Measurements from ENCODE around the gene ZNF516.

ZNF516 gene

DNA sequence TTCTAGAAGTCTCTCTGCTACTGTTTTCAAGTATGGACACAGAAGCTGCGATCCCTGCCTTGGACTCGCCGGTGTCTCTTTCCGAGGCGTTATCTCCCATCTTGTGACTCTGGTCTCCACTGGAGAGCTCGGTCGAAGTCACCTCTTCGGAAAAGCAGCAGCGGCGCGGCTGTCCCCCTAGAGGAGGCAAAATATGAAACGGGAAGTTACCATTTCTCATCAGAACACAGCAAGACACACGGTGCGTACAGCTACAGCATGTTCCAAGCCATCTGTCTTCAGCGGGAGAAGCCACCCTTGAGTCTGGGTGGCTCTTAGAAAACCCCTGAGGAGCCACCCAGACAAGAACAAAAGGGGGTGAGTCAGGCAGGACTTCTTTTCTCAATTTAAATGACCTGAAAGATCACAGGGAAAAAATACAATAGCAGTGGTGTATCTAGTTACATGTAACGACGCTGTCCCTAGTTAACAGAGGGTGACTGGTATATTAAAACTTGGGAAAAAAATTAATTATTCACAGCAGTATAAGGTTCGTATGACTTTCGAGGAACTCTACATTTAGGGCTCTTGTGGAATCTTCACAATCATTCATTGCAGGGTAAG is 114.8 kb downstream of the ZNF516 start:
- DNase-seq (ENCODE audit: extremely low read depth, low read depth) = no peak
- TF ChIP-seq, protein P1, sequence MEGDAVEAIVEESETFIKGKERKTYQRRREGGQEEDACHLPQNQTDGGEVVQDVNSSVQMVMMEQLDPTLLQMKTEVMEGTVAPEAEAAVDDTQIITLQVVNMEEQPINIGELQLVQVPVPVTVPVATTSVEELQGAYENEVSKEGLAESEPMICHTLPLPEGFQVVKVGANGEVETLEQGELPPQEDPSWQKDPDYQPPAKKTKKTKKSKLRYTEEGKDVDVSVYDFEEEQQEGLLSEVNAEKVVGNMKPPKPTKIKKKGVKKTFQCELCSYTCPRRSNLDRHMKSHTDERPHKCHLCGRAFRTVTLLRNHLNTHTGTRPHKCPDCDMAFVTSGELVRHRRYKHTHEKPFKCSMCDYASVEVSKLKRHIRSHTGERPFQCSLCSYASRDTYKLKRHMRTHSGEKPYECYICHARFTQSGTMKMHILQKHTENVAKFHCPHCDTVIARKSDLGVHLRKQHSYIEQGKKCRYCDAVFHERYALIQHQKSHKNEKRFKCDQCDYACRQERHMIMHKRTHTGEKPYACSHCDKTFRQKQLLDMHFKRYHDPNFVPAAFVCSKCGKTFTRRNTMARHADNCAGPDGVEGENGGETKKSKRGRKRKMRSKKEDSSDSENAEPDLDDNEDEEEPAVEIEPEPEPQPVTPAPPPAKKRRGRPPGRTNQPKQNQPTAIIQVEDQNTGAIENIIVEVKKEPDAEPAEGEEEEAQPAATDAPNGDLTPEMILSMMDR (IDR thresholded peaks at IDR 0.05; ENCODE audit: low read depth, low read length) = no peak

DNA sequence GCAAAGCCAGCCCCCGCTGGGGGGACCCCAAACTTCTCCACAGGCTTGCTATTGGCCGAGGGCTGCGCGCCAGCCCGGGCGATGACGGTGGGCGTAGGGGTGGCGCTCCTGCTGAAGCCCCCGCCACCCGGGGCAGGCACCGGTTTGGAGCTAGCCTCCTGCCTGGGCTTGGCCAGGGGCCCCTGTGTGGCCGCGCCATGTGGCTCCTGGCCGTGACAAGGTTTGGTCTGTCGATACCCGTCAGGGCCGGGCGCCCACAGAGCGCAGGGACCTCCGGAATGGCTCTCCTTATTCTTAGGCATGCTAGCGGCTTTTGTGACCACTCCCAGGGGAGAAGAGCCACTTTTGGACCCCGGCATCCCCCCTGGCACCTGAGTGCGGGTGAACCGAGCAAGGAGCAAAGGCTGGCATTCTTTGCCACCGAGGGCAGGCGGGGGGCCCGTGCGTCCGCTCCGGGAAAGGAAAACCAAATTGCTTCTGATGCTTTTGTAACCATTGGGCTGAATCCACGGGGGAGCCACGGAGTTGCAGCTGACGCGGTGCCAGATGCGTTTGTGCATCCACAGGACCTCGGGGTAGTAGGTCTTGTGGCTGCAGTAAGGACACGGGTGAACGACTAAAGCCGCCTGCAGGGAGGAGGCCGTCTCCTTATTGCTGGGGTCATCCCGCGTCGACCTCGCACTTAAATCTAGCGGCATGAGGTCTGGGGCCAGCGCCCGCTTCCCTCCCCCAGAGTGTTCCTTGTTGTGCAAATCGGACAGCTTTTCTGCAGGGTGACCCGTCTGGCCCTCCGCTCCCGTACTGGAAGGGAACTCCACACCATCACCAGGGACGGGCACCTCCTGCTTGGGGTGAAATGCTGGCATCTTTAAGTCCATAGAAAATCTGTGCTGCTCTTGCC is 115.6 kb downstream of the ZNF516 start:
- DNase-seq (ENCODE audit: extremely low read depth, low read depth) = no peak
- TF ChIP-seq, protein P1 (IDR thresholded peaks at IDR 0.05; ENCODE audit: low read depth, low read length) = no peak

DNA sequence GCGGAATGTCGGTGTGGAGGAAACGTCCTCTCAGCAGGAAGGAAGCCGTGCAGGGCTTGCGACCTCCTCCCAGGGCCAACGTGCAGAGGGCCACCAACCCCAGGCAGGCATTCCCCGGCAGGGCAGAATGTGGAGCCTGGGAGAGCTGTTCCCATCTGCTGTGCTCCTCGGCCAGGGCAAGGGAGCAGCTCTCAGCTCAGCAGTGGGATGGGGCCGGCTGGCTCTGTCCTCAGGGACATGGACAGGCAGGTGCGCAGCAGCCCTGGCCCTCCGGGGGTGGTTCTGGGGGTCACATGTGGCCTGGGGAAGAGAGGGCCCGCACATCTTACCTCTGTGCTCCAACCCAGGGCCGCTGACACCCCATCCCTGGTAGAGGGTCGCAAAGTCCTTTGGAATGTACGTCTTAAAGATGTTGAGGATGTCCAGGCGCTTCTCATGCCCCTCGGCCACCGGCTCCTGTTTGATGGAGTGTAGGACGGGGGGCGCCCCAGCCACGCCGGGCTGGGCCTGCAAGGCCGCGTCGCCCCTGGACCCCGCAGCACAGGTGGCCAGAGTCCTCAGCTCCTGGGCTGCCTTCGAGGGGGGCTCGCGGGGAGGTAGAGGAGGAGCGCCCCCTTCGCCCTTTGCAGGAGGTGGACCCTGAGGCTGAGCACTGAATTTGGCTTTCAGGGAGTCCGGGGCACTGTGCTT is 116.4 kb downstream of the ZNF516 start:
- no peak for DNase-seq (ENCODE audit: extremely low read depth, low read depth)
- TF ChIP-seq, protein P1 (IDR thresholded peaks at IDR 0.05; ENCODE audit: low read depth, low read length) = no peak

DNA sequence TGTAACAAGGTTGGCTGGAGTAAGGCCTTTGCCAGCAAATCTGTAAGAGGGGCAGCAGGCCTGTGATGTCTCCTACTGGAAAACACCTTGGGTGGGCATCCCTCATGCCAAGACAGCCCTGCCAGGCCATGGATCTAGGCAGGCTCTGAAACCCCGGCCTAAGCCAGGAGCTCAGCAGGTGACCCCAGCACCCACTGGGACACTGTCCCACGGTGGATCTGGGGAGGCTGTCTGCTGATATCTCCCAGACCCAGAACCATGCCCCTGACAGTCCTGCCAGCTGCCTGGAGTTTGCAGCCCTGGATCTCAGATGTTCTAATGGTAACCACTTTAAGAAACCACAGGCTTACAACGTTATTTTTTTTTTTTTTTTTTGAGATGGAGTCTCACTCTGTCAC is 117.7 kb downstream of the ZNF516 start:
- no peak for DNase-seq (ENCODE audit: extremely low read depth, low read depth)

DNA sequence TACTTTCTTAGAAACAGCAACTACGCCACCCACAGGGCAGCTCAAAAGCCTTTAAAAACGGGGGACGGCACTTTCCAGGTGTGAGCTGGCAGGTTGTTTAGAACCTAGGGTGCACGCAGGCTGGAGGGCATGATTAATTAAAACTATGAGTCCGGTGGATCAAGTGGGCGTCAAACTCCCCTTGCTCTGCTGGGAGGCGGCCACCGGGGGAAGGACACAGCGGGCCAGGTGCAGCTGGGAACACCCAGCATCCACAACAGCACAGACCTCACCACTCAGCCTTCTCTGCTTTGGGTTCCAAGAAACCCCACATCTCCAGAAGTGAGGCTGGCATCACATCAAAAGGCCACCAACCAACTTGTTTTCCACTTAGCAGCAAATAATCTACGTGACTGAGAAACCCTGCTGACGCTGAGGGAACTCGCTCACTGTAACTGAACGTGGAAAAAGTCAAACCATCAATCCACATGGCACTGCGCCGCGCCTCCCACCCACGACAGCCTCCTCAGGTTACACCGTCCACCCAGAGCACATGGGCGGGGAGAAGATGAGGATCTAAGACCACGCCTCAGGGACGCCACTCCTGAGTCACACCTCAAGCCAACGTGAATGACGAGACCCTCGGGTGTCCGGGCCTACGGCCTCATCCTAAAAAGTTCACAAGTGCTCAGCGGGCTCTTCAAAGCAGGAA is 118.2 kb downstream of the ZNF516 start:
- DNase-seq (ENCODE audit: extremely low read depth, low read depth) = no peak
- TF ChIP-seq, protein P1 (IDR thresholded peaks at IDR 0.05; ENCODE audit: low read depth, low read length) = no peak

More for the DNA sequence above, 117.7 kb downstream of the ZNF516 start:
- TF ChIP-seq, protein P1 (IDR thresholded peaks at IDR 0.05; ENCODE audit: low read depth, low read length) = no peak

DNA sequence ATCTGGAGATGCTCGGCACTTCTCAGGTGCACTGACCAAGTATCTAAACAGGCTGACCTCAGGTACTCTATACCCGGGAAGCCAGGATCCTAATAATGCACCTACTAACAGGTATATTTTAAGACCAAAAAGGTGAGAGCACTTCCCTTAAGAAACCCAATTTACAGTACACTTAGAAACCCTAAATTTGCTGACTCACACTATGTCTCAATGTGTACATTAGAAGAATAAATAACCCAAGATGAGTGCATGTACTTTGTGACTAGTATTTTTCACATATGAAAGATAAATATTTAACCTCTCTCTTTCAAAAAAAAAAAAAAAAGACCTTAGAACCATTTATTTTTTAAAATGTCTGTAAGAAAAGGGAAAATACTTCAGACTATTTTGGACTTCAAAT is 118.8 kb downstream of the ZNF516 start:
- TF ChIP-seq, protein P1 (IDR thresholded peaks at IDR 0.05; ENCODE audit: low read depth, low read length) = no peak
- no peak for DNase-seq (ENCODE audit: extremely low read depth, low read depth)

All from AG09319 (cell line).